ENCODE results near the gene LPGAT1.

GRCh38 chr1:211812584-211812983 is 18.0 kb downstream of the LPGAT1 start:
- TF ChIP-seq CTCF (IDR thresholded peaks at IDR 0.05; ENCODE audit: extremely low read depth in 1 of 2, insufficient read depth in 1 of 2, low read depth in 1 of 2, low read length in 2 of 2) (no peak), POLR2A (IDR thresholded peaks at IDR 0.05; ENCODE audit: low read depth, low read length) (no peak), EZH2 (IDR thresholded peaks at IDR 0.05; ENCODE audit: borderline replicate concordance, low read depth, low read length, severe bottlenecking) (no peak), MYC (IDR thresholded peaks at IDR 0.05; ENCODE audit: low read depth, low read length) (no peak), MAX (IDR thresholded peaks at IDR 0.05; ENCODE audit: insufficient read depth, insufficient read length) (no peak), POLR2AphosphoS5 (IDR thresholded peaks at IDR 0.05; ENCODE audit: insufficient read depth, low read depth, low read length) (no peak), JUN (IDR thresholded peaks at IDR 0.05; ENCODE audit: borderline replicate concordance, insufficient read depth, insufficient read length, low read depth) (no peak)
